GM21515 (cell line): Measurements from ENCODE around the gene ZFYVE28.

ENCODE experiments used
- ATAC-seq: cut with Tn5 transposase; IDR thresholded peaks from one replicate; pipeline ENCODE4 v1.9.1; 2021; ENCODE audit not compliant: unreplicated experiment

The ZFYVE28 gene

GRCh38 chr4:2412534-2412884 is 5.9 kb downstream of the ZFYVE28 start:
- no peak for ATAC-seq

- ATAC-seq: no peak
Measured at GRCh38 chr4:2411786-2412510, 6.5 kb downstream of the ZFYVE28 start.

- ATAC-seq: no peak
Measured at GRCh38 chr4:2409381-2409783, 9.1 kb downstream of the ZFYVE28 start.

- no peak for ATAC-seq
Measured at GRCh38 chr4:2408976-2409375, 9.5 kb downstream of the ZFYVE28 start.

GRCh38 chr4:2408401-2408958 is 10.0 kb downstream of the ZFYVE28 start:
- no peak for ATAC-seq

GRCh38 chr4:2407991-2408342 is 10.5 kb downstream of the ZFYVE28 start:
- ATAC-seq: no peak

GRCh38 chr4:2406920-2407319 is 11.5 kb downstream of the ZFYVE28 start:
- no peak for ATAC-seq

GRCh38 chr4:2406406-2406805 is 12.0 kb downstream of the ZFYVE28 start:
- no peak for ATAC-seq

GRCh38 chr4:2402941-2403340 is 15.5 kb downstream of the ZFYVE28 start:
- no peak for ATAC-seq

GRCh38 chr4:2402048-2402842 is 16.2 kb downstream of the ZFYVE28 start:
- ATAC-seq: no peak

GRCh38 chr4:2401610-2401983 is 16.8 kb downstream of the ZFYVE28 start:
- ATAC-seq: no peak

GRCh38 chr4:2400841-2401609 is 17.4 kb downstream of the ZFYVE28 start:
- no peak for ATAC-seq

GRCh38 chr4:2399631-2400190 is 18.7 kb downstream of the ZFYVE28 start:
- ATAC-seq: no peak

GRCh38 chr4:2399216-2399615 is 19.2 kb downstream of the ZFYVE28 start:
- no peak for ATAC-seq

- ATAC-seq: no peak
Measured at GRCh38 chr4:2397596-2398379, 20.7 kb downstream of the ZFYVE28 start.

GRCh38 chr4:2396781-2397368 is 21.6 kb downstream of the ZFYVE28 start:
- ATAC-seq: no peak

- no peak for ATAC-seq
Measured at GRCh38 chr4:2395584-2395983, 22.9 kb downstream of the ZFYVE28 start.

- ATAC-seq: no peak
Measured at GRCh38 chr4:2395038-2395437, 23.4 kb downstream of the ZFYVE28 start.

GRCh38 chr4:2394528-2394927 is 23.9 kb downstream of the ZFYVE28 start:
- no peak for ATAC-seq
